HG03045 (cell line): ENCODE measurements around the gene CRTC1.
"Not testable (repeated sequence)": the region's sequence is repeated elsewhere in the genome, so short reads cannot be mapped to it uniquely, and the experiment has no call there.

Experiments used
- ATAC-seq: cut with Tn5 transposase; IDR thresholded peaks from one replicate; pipeline ENCODE4 v1.9.1; 2021; ENCODE audit warnings: mild to moderate bottlenecking, moderate library complexity; ENCODE audit not compliant: unreplicated experiment

CRTC1 gene

DNA sequence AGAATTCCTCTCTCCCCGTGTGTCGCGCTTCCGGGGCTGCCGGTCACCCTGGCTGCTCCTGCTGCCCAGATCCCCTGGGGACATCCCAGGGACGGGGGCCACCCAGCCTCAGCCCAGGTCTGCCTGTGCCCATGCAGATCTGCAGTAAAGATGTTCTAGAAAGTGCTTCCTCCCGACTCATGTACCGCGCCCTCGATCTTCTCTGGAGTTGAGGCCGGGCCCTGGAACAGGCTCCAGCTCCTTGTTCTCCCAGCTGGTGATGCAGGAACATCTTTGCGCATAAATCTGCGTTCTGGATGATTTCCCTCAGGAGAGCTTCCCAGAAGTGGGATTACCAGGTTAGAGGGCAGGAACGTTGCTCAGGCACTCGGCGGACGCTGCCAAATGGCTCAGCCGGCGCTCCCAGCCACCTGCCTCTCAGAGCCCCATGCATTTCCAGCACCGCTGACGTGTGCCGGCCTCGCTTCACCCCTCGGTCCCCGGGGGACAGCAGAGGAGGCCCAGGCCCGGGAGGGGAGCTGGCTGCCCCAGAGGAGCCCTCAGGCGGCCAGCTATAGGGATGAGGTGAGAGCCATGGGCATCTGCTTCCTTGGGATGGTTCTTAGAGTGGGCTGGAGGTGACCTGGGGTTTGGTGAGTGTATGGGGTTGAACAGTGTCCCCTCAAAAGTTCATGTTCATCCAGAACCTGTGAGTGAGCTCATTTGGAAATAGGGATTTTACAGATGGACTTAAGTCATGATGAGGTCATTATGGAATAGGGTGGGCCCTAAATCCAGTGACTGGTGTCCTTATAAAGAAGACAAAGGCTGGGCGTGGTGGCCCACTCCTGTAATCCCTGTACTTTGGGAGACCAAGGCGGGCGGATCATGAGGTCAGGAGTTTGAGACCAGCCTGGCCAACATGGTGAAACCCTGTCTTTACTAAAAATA is 42.6 kb downstream of the CRTC1 start:
- ATAC-seq, result no peak

GRCh38 chr19:18726846-18727245 is 43.4 kb downstream of the CRTC1 start:
- no peak for ATAC-seq

- not testable (repeated sequence) for ATAC-seq
These were observed 44.1 kb downstream of the CRTC1 start for GRCh38 chr19:18727602-18728001.

DNA sequence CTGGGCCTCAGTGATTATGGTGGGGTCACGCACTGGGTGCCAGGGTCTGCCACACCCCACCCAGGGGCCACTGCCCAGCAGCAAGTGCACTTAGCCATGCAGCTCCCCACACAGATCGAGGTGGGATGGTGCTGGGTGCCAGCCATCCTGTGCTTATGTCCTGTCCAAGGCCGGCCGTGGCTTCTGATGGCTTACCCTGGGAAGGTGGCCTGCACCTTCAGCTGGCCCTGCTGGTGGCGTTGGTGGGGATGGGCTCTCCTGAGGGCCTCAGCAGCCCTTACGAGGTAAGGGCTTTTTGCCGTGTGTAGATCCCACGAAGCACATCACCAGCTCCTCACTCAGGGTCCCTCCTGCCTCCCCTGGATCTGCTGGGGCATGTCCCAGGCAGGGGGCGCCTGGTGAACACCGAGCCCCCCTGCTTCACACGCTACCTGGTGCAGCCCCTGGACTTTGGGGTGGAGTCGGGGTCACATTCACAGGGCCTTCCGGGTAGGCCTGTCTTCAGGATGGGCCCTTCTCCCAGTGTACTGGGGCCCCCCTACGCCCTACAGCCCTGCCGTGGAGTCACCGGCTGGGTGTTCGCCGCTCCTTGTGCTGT is 46.6 kb downstream of the CRTC1 start:
- ATAC-seq, result no peak

- ATAC-seq, result no peak
These were observed 47.5 kb downstream of the CRTC1 start for GRCh38 chr19:18730885-18731513.

DNA sequence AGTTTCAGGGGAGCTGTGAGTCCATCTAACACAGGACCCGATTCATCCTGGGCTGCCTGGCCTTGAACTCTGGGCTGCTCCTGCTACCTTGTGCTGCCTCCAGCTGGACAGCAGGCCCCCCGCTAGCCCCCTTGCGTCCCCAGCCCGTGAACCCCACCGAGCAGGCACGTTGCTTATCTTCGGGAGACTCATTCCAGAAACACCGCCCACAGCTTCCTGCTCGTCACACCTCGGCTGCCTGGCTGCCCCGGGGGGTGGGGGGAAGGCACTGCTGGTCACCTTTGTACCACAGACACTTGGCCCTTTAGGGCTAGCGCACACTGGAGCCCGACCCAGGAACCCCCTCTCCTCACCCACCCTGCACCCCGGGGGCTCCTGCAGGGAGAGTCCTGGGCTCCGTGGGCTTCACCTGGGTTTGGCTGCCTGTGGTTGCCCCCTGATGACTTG is 48.1 kb downstream of the CRTC1 start:
- no peak for ATAC-seq

GRCh38 chr19:18733196-18733647 is 49.7 kb downstream of the CRTC1 start:
- ATAC-seq, result no peak

DNA sequence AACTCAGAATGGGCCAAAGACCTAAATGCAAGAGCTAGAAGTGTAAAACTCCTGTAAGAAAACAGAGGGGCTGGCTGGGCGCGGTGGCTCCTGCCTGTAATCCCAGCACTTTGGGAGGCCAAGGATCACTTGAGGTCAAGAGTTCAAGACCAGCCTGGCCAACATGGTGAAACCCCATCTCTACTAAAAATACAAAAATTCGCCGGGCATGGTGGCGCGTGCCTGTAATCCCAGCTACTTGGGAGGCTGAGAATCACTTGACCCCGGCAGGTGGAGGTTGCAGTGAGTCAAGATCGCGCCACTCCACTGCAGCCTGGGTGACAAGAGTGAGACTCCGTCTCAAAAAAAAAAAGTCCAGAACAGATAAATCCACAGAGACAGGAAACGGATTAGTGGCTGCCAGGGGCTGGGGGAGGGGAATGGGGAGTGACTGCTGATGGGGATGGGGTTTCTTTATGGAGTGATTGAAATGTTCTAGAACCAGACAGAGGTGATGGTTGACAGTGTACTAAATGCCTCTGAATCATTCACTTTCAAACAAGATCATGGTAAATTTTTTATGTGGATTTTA is 50.4 kb downstream of the CRTC1 start:
- ATAC-seq, result not testable (repeated sequence)

DNA sequence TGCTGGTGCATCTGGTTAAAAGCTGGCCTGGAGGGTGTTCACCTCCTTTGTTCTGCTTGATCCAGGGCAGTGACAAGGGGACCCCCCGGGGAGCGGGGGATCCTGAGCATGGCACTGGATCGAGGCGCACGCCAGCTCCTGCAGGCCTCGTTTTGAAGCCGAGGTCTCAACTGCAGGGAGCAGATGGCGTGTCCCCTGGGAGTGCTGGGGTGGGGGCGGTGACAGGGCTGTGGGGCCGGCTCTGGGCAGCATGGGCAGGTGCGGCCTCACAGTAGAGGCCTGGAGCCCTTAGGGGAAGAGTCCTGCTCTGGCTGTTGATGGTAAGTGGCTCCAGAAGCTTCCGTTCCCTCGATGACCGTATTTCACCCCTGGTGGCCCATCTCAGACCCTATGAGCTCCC is 51.8 kb downstream of the CRTC1 start:
- ATAC-seq, result no peak

DNA sequence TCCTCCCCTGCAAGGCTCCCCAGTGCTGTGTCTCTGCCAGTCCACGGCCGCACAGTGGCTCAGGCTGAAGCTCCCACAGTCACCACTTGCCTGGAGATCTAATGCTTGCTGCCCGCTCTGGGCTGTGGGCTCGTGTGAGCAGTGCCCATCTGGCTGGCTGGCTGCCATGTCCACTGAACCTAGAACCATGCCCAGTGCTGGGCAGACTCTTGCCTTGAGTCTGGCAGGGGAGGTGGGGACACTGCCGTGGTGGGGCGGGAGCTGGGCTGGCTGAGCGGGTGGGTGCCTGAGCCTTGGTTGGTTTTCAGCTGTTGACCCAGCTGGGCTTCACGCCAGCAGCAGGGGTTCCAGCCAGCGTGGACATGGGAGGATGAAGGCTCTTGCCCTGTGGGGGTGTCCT is 52.3 kb downstream of the CRTC1 start:
- no peak for ATAC-seq

GRCh38 chr19:18736415-18737336 is 53.2 kb downstream of the CRTC1 start:
- no peak for ATAC-seq

DNA sequence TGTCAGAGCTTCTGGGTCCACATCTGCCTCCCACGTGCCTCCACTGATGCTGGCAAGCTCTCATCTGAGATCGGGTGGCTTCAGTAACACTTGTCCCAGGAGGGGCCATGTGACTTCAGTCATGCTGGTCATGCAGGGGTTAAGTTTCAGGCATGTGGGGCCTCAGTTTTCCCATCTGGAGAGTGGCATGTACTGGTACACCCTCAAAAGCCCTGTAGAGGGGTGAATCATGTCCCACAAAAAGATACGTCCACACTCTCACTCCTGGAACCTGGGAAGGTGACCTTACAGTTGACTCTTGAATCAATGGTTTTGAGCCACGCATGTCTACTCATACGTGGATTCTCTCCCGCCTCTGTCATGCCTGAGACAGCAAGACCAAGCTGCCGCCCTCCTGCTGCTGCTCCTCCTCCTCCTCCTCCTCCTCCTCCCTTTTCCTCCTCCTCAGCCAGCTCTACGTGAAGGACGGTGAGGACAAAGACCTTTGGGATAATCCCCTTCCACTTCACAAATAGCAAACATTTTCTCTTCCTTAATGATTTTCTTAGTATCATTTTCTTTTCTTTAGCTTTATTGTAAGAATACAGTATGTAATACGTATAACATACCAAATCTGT is 54.0 kb downstream of the CRTC1 start:
- no peak for ATAC-seq

DNA sequence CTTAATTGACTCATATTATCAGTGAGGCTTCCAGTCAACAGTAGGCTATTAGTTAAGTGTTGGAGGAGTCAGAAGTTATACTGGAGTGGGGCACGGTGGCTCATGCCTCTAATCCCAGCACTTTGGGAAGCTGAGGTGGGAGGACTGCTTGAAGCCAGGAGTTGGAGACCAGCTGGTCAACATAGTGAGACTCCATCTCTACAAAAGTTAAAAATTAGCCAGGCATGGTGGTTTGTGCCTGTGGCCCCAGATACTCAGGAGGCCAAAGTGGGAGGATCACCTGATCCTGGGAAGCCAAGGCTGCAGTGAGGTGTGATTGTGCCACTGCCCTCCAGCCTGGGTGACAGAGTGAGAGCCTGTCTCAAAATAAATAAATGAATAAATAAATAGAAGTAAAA is 54.5 kb downstream of the CRTC1 start:
- no peak for ATAC-seq

- ATAC-seq, result no peak
These were observed 55.6 kb downstream of the CRTC1 start for GRCh38 chr19:18738961-18739690.

- ATAC-seq, result no peak
These were observed 57.9 kb downstream of the CRTC1 start for GRCh38 chr19:18741124-18742121.

- no peak for ATAC-seq
These were observed 58.8 kb downstream of the CRTC1 start for GRCh38 chr19:18742324-18742723.

DNA sequence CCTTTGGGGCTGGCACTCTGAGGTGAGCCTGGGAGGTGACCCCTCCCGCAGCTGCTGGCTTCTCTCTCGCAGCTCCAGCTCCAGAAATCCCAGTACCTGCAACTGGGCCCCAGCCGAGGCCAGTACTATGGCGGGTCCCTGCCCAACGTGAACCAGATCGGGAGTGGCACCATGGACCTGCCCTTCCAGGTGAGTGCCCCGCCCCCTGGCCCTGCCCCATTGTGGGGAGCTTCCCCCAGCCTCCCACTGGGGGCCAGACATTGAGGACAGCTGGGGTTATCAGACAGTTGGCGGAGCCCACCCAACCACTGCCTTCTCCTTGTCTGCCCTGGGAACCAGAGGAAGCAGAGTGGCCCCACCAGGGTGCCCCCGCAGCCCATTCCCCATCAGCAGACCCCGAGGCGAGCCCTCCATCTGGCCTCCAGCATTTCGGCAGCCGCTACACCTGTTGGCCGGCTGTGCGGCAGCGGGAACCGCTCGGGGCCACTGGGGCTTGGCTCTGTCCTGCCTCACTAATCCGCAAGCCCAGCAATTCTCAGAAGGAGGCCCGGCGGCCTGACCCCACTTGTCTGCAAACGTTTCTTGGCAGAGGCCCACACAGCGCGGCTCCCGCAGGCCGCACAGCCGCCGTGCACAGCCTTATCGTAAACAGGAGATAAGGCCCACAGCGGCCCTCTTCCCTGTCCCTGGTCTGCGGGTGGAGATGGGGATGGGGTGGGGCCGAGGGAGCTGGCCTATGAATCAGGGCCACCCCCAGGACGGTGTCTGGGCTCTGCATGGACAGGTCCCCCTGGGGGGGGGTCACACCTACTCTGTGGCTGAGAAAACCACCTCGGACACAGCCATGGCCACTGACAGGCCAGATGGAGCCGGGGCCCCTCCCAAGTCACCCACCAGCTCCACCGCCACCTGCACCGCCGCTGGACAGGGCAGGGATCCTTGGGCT is 59.6 kb downstream of the CRTC1 start:
- no peak for ATAC-seq
